Natural killer cell (primary cell): ENCODE data around the gene BCLAF1. TPM values are rescaled to one million over a fixed set of nuclear protein-coding genes. Genes with fewer than 3 reads are reported as not detected.

Experiments
- ATAC-seq, 3 donors: fragments of 150-1000 bp in 2 of 3; fragments of 200-7000 bp in 1 of 3; cut with Tn5 transposase; 1 replicate in 1 of 3; 2 replicates in 2 of 3; pipeline ENCODE4 v1.10.0; 2021; ENCODE audit warnings: mild to moderate bottlenecking in 2 of 3, moderate library complexity in 2 of 3
- DNase-seq, 2 donors: peaks; one replicate each; pipeline versions ENCODE4 v3.0.0 to v3.0.0-alpha.2; 2013 to 2021; ENCODE audit warnings: mixed read lengths in 1 of 2
- H3K27ac ChIP-seq: one replicate; pipeline ENCODE4 v1.5.1; 2013; ENCODE audit warnings: mild to moderate bottlenecking, low read length
- H3K27me3 ChIP-seq: one replicate; pipeline ENCODE4 v1.6.1; 2013; ENCODE audit warnings: low read length; ENCODE audit not compliant: control insufficient read depth, insufficient read depth
- H3K36me3 ChIP-seq: one replicate; pipeline ENCODE4 v1.6.1; 2013; ENCODE audit warnings: low read length; ENCODE audit not compliant: control insufficient read depth, insufficient read depth
- H3K4me1 ChIP-seq: one replicate; pipeline ENCODE4 v1.6.1; 2013; ENCODE audit warnings: low read length; ENCODE audit not compliant: control insufficient read depth, insufficient read depth
- H3K4me3 ChIP-seq: one replicate; pipeline ENCODE4 v1.5.1; 2013; ENCODE audit warnings: low read length
- H3K9me3 ChIP-seq: one replicate; pipeline ENCODE4 v1.6.1; 2013; ENCODE audit warnings: low read length; ENCODE audit not compliant: control insufficient read depth, insufficient read depth
- H3K27ac Mint-ChIP-seq, 2 donors: one replicate each; pipeline ENCODE4 v1.8.0; 2022; ENCODE audit warnings: mild to moderate bottlenecking in 2 of 2, mixed read lengths in 2 of 2, moderate library complexity in 1 of 2
- H3K27me3 Mint-ChIP-seq, 2 donors: one replicate each; pipeline ENCODE4 v1.8.0; 2022; ENCODE audit warnings: low read depth in 2 of 2, mixed read lengths in 2 of 2
- H3K36me3 Mint-ChIP-seq: one replicate; pipeline ENCODE4 v1.8.0; 2022; ENCODE audit warnings: mixed read lengths
- H3K4me1 Mint-ChIP-seq, 2 donors: one replicate each; pipeline ENCODE4 v1.8.0; 2022; ENCODE audit warnings: mixed read lengths in 2 of 2
- H3K4me3 Mint-ChIP-seq: one replicate; pipeline ENCODE4 v1.8.0; 2022; ENCODE audit warnings: mild to moderate bottlenecking, moderate library complexity, mixed read lengths
- H3K9me3 Mint-ChIP-seq, 2 donors: one replicate each; pipeline ENCODE4 v1.8.0; 2022; ENCODE audit warnings: mixed read lengths in 2 of 2
- CTCF ChIP-seq: fragments of 200-600 bp; IDR thresholded peaks from one replicate; pipeline ENCODE4 v1.8.0; 2022; ENCODE audit warnings: antibody characterized with exemption
- WGBS: methylation state at CpG from one replicate; pipeline ENCODE4 v1.1.7; 2013; ENCODE audit warnings: missing lambda C conversion rate; ENCODE audit not compliant: insufficient coverage; 5-methylcytosine and 5-hydroxymethylcytosine counted together
- intact Hi-C: fragments of 100-400 bp; cut with micrococcal nuclease; formaldehyde crosslinking; loops from one replicate; pipeline ENCODE4 v1.14.2; 2022
- total RNA-seq, 4 donors: library from RNA; stranded (reverse); fragments of 120-200 nt in 1 of 4; gene quantifications; one replicate each; pipeline versions ENCODE4 v1.2.3 to v1.2.4, GENCODE V29; 2013 to 2022

The BCLAF1 gene
- total RNA-seq, 3 donors from 2014 or later (not counting 1 experiment from before 2014, with no cell fraction given): 391 to 582 (median 465) TPM

GRCh38 chr6:136280032-136280609 is 9.5 kb downstream of the BCLAF1 start:
- 90% methylated on average over 2 of the region's 3 CpGs for WGBS
- intact Hi-C loops: loop anchor here (10.0 kb wide), 1 partner anchor 1435 kb away; no protein-coding TSS in a partner anchor
- peaks cover 55 to 70% of the 10 kb centered on the region in 2 donors for H3K4me1 Mint-ChIP-seq

GRCh38 chr6:136274062-136274461 is 15.6 kb downstream of the BCLAF1 start:
- Histone ChIP-seq H3K4me1 (no peaks in the 10 kb centered on the region), H3K9me3 (no peaks in the 10 kb centered on the region), H3K27ac (no peak overlapping the region), H3K4me3 (no peak overlapping the region), H3K27me3 (no peaks in the 10 kb centered on the region), H3K36me3 (peaks cover 88% of the 10 kb centered on the region)
- no CpG with 5 or more reads among the region's 1 CpG for WGBS
- ATAC-seq (no peak), DNase-seq (no peak)
- Mint-ChIP-seq H3K27ac (peak overlapping the region; percentile 40 to 69), H3K4me3 (no peak overlapping the region), H3K27me3 (no peaks in the 10 kb centered on the region), H3K9me3 (no peaks in the 10 kb centered on the region), H3K36me3 (peaks cover 47% of the 10 kb centered on the region), H3K4me1 (peaks cover 24 to 55% of the 10 kb centered on the region in 2 donors)
- intact Hi-C loops: no loop called here
- no peak for TF ChIP-seq CTCF

More at GRCh38 chr6:136280032-136280609, 9.5 kb downstream of the BCLAF1 start:
- H3K36me3 ChIP-seq: peaks cover 54% of the 10 kb centered on the region
- H3K27ac ChIP-seq: no peak overlapping the region
- Mint-ChIP-seq H3K27me3 (no peaks in the 10 kb centered on the region), H3K9me3 (no peaks in the 10 kb centered on the region), H3K27ac (peak overlapping the region; percentile 31 to 99), H3K36me3 (peaks cover 7% of the 10 kb centered on the region), H3K4me3 (peak overlapping the region; percentile 56)
- no peak overlapping the region for H3K4me3 ChIP-seq
- no peak for TF ChIP-seq CTCF
- H3K27me3 ChIP-seq: no peaks in the 10 kb centered on the region
- no peak for ATAC-seq
- H3K9me3 ChIP-seq: no peaks in the 10 kb centered on the region
- DNase-seq: no peak
- H3K4me1 ChIP-seq: peaks cover 7% of the 10 kb centered on the region

GRCh38 chr6:136265101-136265500 is 24.5 kb downstream of the BCLAF1 start:
- WGBS: 83% methylated on average over 1 of the region's 1 CpG
- no peak for ATAC-seq
- no peak for TF ChIP-seq CTCF

GRCh38 chr6:136262940-136263339 is 26.7 kb downstream of the BCLAF1 start:
- 100% methylated on average over 1 of the region's 1 CpG for WGBS
- Histone ChIP-seq H3K27ac (no peak overlapping the region), H3K27me3 (no peaks in the 10 kb centered on the region), H3K4me1 (no peaks in the 10 kb centered on the region), H3K9me3 (no peaks in the 10 kb centered on the region), H3K4me3 (no peak overlapping the region), H3K36me3 (peaks cover 90% of the 10 kb centered on the region)
- DNase-seq (no peak), ATAC-seq (peak in 2 of 3 donors; percentile 22 to 29)
- peak overlapping the region; percentile 28 to 53 for H3K27ac Mint-ChIP-seq
- peaks cover 29% of the 10 kb centered on the region for H3K36me3 Mint-ChIP-seq
- H3K4me3 Mint-ChIP-seq: no peak overlapping the region
- H3K27me3 Mint-ChIP-seq: no peaks in the 10 kb centered on the region
- intact Hi-C loops: no loop called here
- peaks cover 28 to 39% of the 10 kb centered on the region in 2 donors for H3K4me1 Mint-ChIP-seq
- TF ChIP-seq CTCF: no peak
- H3K9me3 Mint-ChIP-seq: no peaks in the 10 kb centered on the region

More at GRCh38 chr6:136265101-136265500, 24.5 kb downstream of the BCLAF1 start:
- intact Hi-C loops: no loop called here
- no peak overlapping the region for H3K4me3 Mint-ChIP-seq
- DNase-seq: no peak
- H3K4me3 ChIP-seq: no peak overlapping the region
- H3K27ac Mint-ChIP-seq: peak overlapping the region; percentile 39 to 53
- H3K4me1 ChIP-seq: no peaks in the 10 kb centered on the region
- no peak overlapping the region for H3K27ac ChIP-seq
- H3K36me3 ChIP-seq: peaks cover 92% of the 10 kb centered on the region
- H3K27me3 Mint-ChIP-seq: no peaks in the 10 kb centered on the region
- H3K36me3 Mint-ChIP-seq: peaks cover 43% of the 10 kb centered on the region
- no peaks in the 10 kb centered on the region for H3K9me3 Mint-ChIP-seq
- no peaks in the 10 kb centered on the region for H3K27me3 ChIP-seq
- H3K9me3 ChIP-seq: no peaks in the 10 kb centered on the region
- peaks cover 32 to 43% of the 10 kb centered on the region in 2 donors for H3K4me1 Mint-ChIP-seq
